A673 (cell line): ENCODE measurements around the gene DPYD.

Source experiments
- CTCF ChIP-seq: fragments of 300-800, 200-600 bp; sonication (generic); conservative IDR thresholded peaks from 2 replicates; pipeline ENCODE4 v1.5.1; 2017; ENCODE audit warnings: low read depth, mild to moderate bottlenecking, antibody characterized with exemption, low read length, moderate library complexity, mixed read lengths
- EZH2 ChIP-seq: fragments of 200-600 bp; sonication (generic); IDR thresholded peaks from 2 replicates; pipeline ENCODE4 v1.6.1; 2017; ENCODE audit warnings: borderline replicate concordance, low read depth, mild to moderate bottlenecking, mixed read lengths, antibody characterized with exemption, low read length; ENCODE audit not compliant: poor library complexity, severe bottlenecking

- TF ChIP-seq CTCF (no peak), EZH2 (no peak)
Measured at GRCh38 chr1:97904534-97904933, 16.3 kb downstream of the DPYD start.
